ENCODE results near the gene PYCR2.

DNA sequence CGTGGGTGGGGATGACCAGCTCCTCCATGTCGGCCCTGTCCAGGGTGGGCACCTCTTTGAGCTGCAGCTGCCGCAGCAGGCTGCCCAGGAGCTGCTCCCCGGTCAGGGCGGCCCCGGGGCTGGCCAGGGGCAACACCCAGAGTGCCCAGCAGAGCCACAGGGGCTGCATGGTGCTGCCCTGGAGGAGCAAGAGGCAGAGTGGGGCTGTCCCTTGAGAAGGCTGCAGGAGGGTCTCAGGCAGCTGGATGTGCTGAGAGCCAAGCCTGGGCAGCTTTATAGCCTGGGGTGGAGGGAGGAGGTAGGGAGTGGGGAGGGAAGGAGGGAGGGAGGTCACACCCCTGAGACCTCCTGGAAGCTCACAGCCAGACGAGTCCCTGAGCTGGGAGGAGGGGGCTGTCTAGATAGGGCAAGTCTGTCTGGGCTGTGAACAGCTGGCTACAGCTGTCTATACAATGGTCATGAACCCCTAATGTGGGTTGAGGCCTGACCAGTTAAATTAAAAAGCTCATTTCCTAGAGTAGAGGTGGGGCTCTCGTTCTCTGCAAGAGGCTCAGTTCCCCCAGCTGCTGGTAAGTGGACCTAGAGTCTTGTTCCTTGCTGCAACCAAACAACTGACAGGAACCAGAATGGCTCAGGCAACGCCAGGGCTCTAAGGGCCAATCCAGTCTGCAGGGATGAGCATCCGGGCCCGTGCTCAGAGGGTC, 35.0 kb downstream of the PYCR2 start, which contains the start of gene LEFTY1:
- no peak for TF ChIP-seq CTCF (IDR thresholded peaks at IDR 0.05)
- TF ChIP-seq POLR2AphosphoS5 (IDR thresholded peaks at IDR 0.05; ENCODE audit: low read depth, low read length) = no peak
- TF ChIP-seq SIN3A (IDR thresholded peaks at IDR 0.05; ENCODE audit: borderline replicate concordance, insufficient read depth, low read depth, low read length) = no peak
- TF ChIP-seq, protein P1, sequence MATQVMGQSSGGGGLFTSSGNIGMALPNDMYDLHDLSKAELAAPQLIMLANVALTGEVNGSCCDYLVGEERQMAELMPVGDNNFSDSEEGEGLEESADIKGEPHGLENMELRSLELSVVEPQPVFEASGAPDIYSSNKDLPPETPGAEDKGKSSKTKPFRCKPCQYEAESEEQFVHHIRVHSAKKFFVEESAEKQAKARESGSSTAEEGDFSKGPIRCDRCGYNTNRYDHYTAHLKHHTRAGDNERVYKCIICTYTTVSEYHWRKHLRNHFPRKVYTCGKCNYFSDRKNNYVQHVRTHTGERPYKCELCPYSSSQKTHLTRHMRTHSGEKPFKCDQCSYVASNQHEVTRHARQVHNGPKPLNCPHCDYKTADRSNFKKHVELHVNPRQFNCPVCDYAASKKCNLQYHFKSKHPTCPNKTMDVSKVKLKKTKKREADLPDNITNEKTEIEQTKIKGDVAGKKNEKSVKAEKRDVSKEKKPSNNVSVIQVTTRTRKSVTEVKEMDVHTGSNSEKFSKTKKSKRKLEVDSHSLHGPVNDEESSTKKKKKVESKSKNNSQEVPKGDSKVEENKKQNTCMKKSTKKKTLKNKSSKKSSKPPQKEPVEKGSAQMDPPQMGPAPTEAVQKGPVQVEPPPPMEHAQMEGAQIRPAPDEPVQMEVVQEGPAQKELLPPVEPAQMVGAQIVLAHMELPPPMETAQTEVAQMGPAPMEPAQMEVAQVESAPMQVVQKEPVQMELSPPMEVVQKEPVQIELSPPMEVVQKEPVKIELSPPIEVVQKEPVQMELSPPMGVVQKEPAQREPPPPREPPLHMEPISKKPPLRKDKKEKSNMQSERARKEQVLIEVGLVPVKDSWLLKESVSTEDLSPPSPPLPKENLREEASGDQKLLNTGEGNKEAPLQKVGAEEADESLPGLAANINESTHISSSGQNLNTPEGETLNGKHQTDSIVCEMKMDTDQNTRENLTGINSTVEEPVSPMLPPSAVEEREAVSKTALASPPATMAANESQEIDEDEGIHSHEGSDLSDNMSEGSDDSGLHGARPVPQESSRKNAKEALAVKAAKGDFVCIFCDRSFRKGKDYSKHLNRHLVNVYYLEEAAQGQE (IDR thresholded peaks at IDR 0.05; ENCODE audit: insufficient read depth in 1 of 2, low read depth in 2 of 2, low read length in 1 of 2) = no peak
- TF ChIP-seq TCF7L2 (IDR thresholded peaks at IDR 0.05; ENCODE audit: low read depth, low read length) = no peak

All from Panc1 (cell line).